ENCODE measurements around the gene RASSF6.

Gene RASSF6

DNA sequence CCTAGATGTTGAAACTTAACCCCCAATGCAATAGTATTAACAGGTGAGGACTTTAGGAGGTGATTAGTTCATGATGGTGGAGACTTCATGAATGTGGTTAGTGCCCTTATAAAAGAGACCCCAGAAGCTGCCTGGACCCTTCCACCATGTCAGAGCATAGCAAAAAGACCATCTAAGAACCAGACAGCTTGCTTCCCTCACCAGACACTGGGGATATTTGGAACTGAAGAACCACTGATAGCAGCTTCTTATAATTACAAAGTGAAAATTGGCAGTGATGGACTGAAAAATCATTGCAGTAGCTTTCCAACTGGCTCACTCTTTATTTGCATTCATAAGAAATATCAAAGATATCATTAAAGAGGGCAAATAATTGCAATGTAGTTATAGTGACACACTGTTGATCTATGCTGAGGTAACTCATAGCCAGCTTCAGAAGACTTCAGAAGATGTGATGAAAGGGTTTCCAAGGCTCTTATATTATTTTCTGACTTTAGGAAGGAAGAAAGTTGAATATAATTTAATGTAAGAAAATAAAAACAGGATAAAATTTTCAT is 5.8 kb downstream of the RASSF6 start:
- H3K27me3 ChIP-seq (ENCODE audit: insufficient read depth, poor library complexity, severe bottlenecking), result peaks cover under 1% of the 10 kb centered on the region
- TF ChIP-seq, protein P1, sequence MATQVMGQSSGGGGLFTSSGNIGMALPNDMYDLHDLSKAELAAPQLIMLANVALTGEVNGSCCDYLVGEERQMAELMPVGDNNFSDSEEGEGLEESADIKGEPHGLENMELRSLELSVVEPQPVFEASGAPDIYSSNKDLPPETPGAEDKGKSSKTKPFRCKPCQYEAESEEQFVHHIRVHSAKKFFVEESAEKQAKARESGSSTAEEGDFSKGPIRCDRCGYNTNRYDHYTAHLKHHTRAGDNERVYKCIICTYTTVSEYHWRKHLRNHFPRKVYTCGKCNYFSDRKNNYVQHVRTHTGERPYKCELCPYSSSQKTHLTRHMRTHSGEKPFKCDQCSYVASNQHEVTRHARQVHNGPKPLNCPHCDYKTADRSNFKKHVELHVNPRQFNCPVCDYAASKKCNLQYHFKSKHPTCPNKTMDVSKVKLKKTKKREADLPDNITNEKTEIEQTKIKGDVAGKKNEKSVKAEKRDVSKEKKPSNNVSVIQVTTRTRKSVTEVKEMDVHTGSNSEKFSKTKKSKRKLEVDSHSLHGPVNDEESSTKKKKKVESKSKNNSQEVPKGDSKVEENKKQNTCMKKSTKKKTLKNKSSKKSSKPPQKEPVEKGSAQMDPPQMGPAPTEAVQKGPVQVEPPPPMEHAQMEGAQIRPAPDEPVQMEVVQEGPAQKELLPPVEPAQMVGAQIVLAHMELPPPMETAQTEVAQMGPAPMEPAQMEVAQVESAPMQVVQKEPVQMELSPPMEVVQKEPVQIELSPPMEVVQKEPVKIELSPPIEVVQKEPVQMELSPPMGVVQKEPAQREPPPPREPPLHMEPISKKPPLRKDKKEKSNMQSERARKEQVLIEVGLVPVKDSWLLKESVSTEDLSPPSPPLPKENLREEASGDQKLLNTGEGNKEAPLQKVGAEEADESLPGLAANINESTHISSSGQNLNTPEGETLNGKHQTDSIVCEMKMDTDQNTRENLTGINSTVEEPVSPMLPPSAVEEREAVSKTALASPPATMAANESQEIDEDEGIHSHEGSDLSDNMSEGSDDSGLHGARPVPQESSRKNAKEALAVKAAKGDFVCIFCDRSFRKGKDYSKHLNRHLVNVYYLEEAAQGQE (IDR thresholded peaks at IDR 0.05; ENCODE audit: insufficient replicate concordance, low read depth), result no peak
- TF ChIP-seq, protein P2, sequence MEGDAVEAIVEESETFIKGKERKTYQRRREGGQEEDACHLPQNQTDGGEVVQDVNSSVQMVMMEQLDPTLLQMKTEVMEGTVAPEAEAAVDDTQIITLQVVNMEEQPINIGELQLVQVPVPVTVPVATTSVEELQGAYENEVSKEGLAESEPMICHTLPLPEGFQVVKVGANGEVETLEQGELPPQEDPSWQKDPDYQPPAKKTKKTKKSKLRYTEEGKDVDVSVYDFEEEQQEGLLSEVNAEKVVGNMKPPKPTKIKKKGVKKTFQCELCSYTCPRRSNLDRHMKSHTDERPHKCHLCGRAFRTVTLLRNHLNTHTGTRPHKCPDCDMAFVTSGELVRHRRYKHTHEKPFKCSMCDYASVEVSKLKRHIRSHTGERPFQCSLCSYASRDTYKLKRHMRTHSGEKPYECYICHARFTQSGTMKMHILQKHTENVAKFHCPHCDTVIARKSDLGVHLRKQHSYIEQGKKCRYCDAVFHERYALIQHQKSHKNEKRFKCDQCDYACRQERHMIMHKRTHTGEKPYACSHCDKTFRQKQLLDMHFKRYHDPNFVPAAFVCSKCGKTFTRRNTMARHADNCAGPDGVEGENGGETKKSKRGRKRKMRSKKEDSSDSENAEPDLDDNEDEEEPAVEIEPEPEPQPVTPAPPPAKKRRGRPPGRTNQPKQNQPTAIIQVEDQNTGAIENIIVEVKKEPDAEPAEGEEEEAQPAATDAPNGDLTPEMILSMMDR (IDR thresholded peaks at IDR 0.05; ENCODE audit: insufficient read depth, low read length), result no peak
- TF ChIP-seq SPI1 (IDR thresholded peaks at IDR 0.05; ENCODE audit: borderline replicate concordance, low read depth), result no peak
- no peak for TF ChIP-seq GABPA (IDR thresholded peaks at IDR 0.05; ENCODE audit: low read depth)
- TF ChIP-seq POLR2AphosphoS5 (IDR thresholded peaks at IDR 0.05; ENCODE audit: low read depth), result no peak
- H3K27ac ChIP-seq (replicated peaks), result no peak overlapping the region
- no peak overlapping the region for H3K4me3 ChIP-seq (replicated peaks; ENCODE audit: insufficient read depth, low read length)
- no peak for DNase-seq (ENCODE audit: low read depth in 1 of 2, low spot score in 1 of 2)

DNA sequence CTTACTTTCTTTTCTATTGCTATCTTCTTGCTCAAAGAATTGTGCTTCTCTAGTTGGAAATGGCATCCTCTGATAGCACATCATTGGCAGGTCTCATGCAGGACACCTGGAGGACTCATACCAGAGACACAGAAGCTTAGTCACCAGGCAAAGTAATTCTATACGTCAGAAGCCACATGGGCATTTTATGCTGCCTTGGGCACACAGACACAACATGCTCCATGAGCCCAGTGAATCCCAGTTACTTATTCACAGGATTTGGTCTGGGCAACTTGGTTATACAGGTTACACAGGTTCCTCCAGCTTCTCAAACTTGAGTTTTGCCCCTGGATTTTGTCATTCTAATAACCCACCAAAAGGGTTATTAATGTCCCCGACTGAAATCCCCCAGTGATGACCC is 7.1 kb downstream of the RASSF6 start:
- Histone ChIP-seq H3K4me3 (replicated peaks; ENCODE audit: insufficient read depth, low read length) (no peak overlapping the region), H3K27ac (replicated peaks) (no peak overlapping the region), H3K27me3 (ENCODE audit: insufficient read depth, poor library complexity, severe bottlenecking) (no peaks in the 10 kb centered on the region)
- TF ChIP-seq, protein P1 (IDR thresholded peaks at IDR 0.05; ENCODE audit: insufficient replicate concordance, low read depth), result no peak
- no peak for TF ChIP-seq SPI1 (IDR thresholded peaks at IDR 0.05; ENCODE audit: borderline replicate concordance, low read depth)
- no peak for TF ChIP-seq GABPA (IDR thresholded peaks at IDR 0.05; ENCODE audit: low read depth)
- TF ChIP-seq, protein P2 (IDR thresholded peaks at IDR 0.05; ENCODE audit: insufficient read depth, low read length), result no peak
- TF ChIP-seq POLR2AphosphoS5 (IDR thresholded peaks at IDR 0.05; ENCODE audit: low read depth), result no peak
- DNase-seq (ENCODE audit: low read depth in 1 of 2, low spot score in 1 of 2), result no peak

DNA sequence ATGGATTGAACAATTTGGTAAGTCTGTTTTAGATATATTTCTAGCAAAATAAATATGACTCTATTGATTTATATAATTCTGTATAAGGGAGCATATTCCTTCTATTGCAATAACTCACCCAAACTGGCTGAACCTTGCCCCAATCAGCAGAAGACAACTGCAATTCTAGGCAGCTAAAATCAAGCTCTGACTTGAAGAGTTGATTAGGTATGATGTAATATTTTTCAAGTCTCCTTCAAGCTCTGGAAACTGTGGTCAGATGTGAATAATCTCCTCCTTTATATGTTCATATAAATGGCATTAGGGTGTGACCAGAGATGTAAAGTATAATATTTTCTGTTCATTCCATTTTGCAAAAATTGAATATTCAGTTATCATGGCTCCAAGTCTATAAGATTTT is 8.2 kb downstream of the RASSF6 start:
- H3K4me3 ChIP-seq (replicated peaks; ENCODE audit: insufficient read depth, low read length), result no peak overlapping the region
- peak in 1 of 2 experiments; percentile 1 for DNase-seq (ENCODE audit: low read depth in 1 of 2, low spot score in 1 of 2)
- TF ChIP-seq SPI1 (IDR thresholded peaks at IDR 0.05; ENCODE audit: borderline replicate concordance, low read depth), result no peak
- TF ChIP-seq, protein P1 (IDR thresholded peaks at IDR 0.05; ENCODE audit: insufficient replicate concordance, low read depth), result no peak
- TF ChIP-seq POLR2AphosphoS5 (IDR thresholded peaks at IDR 0.05; ENCODE audit: low read depth), result no peak
- TF ChIP-seq, protein P2 (IDR thresholded peaks at IDR 0.05; ENCODE audit: insufficient read depth, low read length), result no peak
- TF ChIP-seq GABPA (IDR thresholded peaks at IDR 0.05; ENCODE audit: low read depth), result no peak
- no peaks in the 10 kb centered on the region for H3K27me3 ChIP-seq (ENCODE audit: insufficient read depth, poor library complexity, severe bottlenecking)
- H3K27ac ChIP-seq (replicated peaks), result no peak overlapping the region
